ENCODE measurements around the gene OR2V2. TPM values are rescaled to one million over a fixed set of nuclear protein-coding genes. Genes with fewer than 3 reads are reported as not detected.

The OR2V2 gene
- total and polyA plus RNA-seq, 2 donors (not counting 1 experiment from before 2014, with no cell fraction given) = not detected

DNA sequence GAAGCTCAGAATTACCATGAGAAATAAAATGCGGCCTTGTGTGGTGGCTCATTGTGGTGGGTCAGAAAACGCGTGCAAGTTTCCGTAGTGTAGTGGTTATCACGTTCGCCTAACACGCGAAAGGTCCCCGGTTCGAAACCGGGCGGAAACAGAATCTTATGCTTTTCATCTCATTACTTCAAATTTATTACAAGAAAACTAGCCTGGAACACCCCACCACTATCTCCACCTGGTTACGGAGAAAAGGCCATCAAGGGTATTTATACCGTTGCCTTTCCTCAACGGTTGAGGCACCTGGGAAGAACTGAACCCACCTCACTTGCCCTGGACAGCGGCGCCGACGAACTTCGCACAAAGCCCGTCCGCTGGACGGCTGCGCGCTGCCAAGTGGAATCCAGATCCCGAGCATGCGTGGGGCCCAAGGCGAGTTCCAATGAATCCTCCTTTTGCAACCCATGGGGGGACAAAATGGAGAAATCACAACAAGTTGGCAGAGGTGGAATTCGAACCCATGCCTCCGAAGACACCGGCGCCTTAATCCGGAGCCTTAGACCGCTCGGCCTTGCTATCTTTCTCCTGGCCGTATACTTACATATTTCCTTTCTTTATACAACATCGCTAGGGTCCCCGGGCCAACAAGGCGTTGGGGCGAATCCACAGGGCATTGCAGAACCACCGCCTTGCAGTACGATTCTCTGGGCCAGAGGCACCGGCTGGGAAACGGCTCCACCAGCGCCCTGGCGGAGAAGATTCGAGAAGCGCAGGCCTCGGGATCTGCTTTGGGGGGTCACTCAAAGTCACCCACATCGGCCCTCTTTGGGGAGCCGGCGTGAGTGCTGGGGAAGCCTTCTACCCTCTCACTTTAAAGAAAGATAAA, 16.9 kb downstream of the OR2V2 start:
- H3K4me1 Mint-ChIP-seq = peaks cover 48% of the 10 kb centered on the region
- Histone ChIP-seq H2AFZ (ENCODE audit: insufficient read depth, low read depth, low read length, poor library complexity, severe bottlenecking) (no peak overlapping the region), H3K36me3 (replicated peaks in 1 of 2; ENCODE audit: control extremely low read depth in 1 of 2, control insufficient read depth in 1 of 2, extremely low read depth in 1 of 2, insufficient read depth in 2 of 2, low read length in 1 of 2) (no peaks in the 10 kb centered on the region), H3K4me1 (ENCODE audit: control insufficient read depth in 2 of 2, insufficient read depth in 2 of 2, low read length in 2 of 2) (peaks cover 35 to 38% of the 10 kb centered on the region in 2 donors), H4K20me1 (ENCODE audit: control insufficient read depth, insufficient read depth, low read length, poor library complexity, severe bottlenecking) (no peaks in the 10 kb centered on the region), H3K4me2 (replicated peaks; ENCODE audit: low read depth, low read length, poor library complexity, severe bottlenecking) (no peak overlapping the region), H3K79me2 (ENCODE audit: control insufficient read depth, insufficient read depth, low read length) (no peaks in the 10 kb centered on the region), H3K9ac (ENCODE audit: low read length) (no peak overlapping the region), H3K27ac (ENCODE audit: low read length in 2 of 2) (no peak overlapping the region), H3K27me3 (replicated peaks in 1 of 4; ENCODE audit: control extremely low read depth in 1 of 4, control insufficient read depth in 3 of 4, insufficient read depth in 4 of 4, low read length in 3 of 4) (peaks cover 0 to 58% (median 25%) of the 10 kb centered on the region in 4 experiments), H3K9me3 (ENCODE audit: control extremely low read depth in 1 of 3, control insufficient read depth in 2 of 3, insufficient read depth in 1 of 3, low read length in 2 of 3) (peaks cover 0 to 45% (median 5%) of the 10 kb centered on the region in 3 donors), H3K4me3 (ENCODE audit: control extremely low read depth in 1 of 5, extremely low read depth in 1 of 5, insufficient read depth in 1 of 5, low read depth in 2 of 5, low read length in 4 of 5) (peak overlapping the region in 1 of 5 experiments; percentile 18)
- H3K27me3 Mint-ChIP-seq = peaks cover 26% of the 10 kb centered on the region
- no peak for TF ChIP-seq EZH2 (IDR thresholded peaks at IDR 0.05; ENCODE audit: borderline replicate concordance, insufficient read depth, low read depth, low read length, poor library complexity, severe bottlenecking)
- TF ChIP-seq, protein P1, sequence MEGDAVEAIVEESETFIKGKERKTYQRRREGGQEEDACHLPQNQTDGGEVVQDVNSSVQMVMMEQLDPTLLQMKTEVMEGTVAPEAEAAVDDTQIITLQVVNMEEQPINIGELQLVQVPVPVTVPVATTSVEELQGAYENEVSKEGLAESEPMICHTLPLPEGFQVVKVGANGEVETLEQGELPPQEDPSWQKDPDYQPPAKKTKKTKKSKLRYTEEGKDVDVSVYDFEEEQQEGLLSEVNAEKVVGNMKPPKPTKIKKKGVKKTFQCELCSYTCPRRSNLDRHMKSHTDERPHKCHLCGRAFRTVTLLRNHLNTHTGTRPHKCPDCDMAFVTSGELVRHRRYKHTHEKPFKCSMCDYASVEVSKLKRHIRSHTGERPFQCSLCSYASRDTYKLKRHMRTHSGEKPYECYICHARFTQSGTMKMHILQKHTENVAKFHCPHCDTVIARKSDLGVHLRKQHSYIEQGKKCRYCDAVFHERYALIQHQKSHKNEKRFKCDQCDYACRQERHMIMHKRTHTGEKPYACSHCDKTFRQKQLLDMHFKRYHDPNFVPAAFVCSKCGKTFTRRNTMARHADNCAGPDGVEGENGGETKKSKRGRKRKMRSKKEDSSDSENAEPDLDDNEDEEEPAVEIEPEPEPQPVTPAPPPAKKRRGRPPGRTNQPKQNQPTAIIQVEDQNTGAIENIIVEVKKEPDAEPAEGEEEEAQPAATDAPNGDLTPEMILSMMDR (IDR thresholded peaks at IDR 0.05) = no peak
- peak overlapping the region; percentile 66 for H3K27ac Mint-ChIP-seq
- intact Hi-C loops (cut with micrococcal nuclease) = loop anchor here (5.0 to 10.0 kb wide), 3 partner anchors 50 to 362 kb away; partner anchors contain the start of genes MGAT1 and TRIM52
- DNase-seq = peak; percentile 39
- ATAC-seq (ENCODE audit: low read depth) = no peak
- ChIA-PET POLR2A (interaction anchor here (0.7 kb wide), 1 partner anchor 296 kb away, joined by 11 read pairs; no protein-coding TSS in a partner anchor), CTCF (interaction anchor here (1.2 kb wide), 1 partner anchor 9 kb away, joined by 3 read pairs; no protein-coding TSS in a partner anchor)
- H3K9me3 Mint-ChIP-seq (ENCODE audit: insufficient read depth) = no peaks in the 10 kb centered on the region
- 28% methylated on average over 46 of the region's 52 CpGs for WGBS (ENCODE audit: insufficient coverage)
- H3K4me3 Mint-ChIP-seq = peak overlapping the region; percentile 91

Measured in B cell (primary cell).